ENCODE results near the gene GRK2.
"Not testable (repeated sequence)": the region's sequence is repeated elsewhere in the genome, so short reads cannot be mapped to it uniquely, and the experiment has no call there.

GRK2 gene

GRCh38 chr11:67266449-67267187 lies at the start of gene GRK2:
GRK2 (plus strand) TSS chr11:67266473; CDS start chr11:67266700, 227 bp downstream.
- no peak for DNase-seq

GRCh38 chr11:67227726-67228125 lies 38.5 kb upstream of the GRK2 start:
- DNase-seq: no peak

- no peak for DNase-seq
Measured at GRCh38 chr11:67230406-67230805, 35.9 kb upstream of the GRK2 start.

- no peak for DNase-seq
Measured at GRCh38 chr11:67230886-67231285, 35.4 kb upstream of the GRK2 start.

- DNase-seq: no peak
Measured at GRCh38 chr11:67233584-67234190, 32.6 kb upstream of the GRK2 start.

GRCh38 chr11:67234571-67234970 lies 31.7 kb upstream of the GRK2 start:
- not testable (repeated sequence) for DNase-seq

GRCh38 chr11:67237574-67237973 lies 28.7 kb upstream of the GRK2 start:
- no peak for DNase-seq

- DNase-seq: no peak
Measured at GRCh38 chr11:67238894-67239782, 27.1 kb upstream of the GRK2 start.

- DNase-seq: peak; percentile 97 to 98
Measured at GRCh38 chr11:67239783-67240575, 26.3 kb upstream of the GRK2 start.

GRCh38 chr11:67240576-67241389 lies 25.5 kb upstream of the GRK2 start:
- no peak for DNase-seq

- DNase-seq: no peak
Measured at GRCh38 chr11:67242548-67242947, 23.7 kb upstream of the GRK2 start.

- DNase-seq: no peak
Measured at GRCh38 chr11:67243051-67243450, 23.2 kb upstream of the GRK2 start.

- DNase-seq: no peak
Measured at GRCh38 chr11:67245046-67245445, 21.2 kb upstream of the GRK2 start.

- DNase-seq: no peak
Measured at GRCh38 chr11:67247946-67248550, 18.2 kb upstream of the GRK2 start.

GRCh38 chr11:67248653-67249052 lies 17.6 kb upstream of the GRK2 start:
- DNase-seq: no peak

- DNase-seq: no peak
Measured at GRCh38 chr11:67250059-67251043, 15.9 kb upstream of the GRK2 start.

GRCh38 chr11:67251841-67252240 lies 14.4 kb upstream of the GRK2 start:
- no peak for DNase-seq

- no peak for DNase-seq
Measured at GRCh38 chr11:67252831-67253239, 13.4 kb upstream of the GRK2 start.

- DNase-seq: no peak
Measured at GRCh38 chr11:67253872-67254624, 12.2 kb upstream of the GRK2 start.

All from cerebellar nuclear complex (tissue), 1 donor.